Motor neuron (in vitro differentiated cells): ENCODE results near the gene FAM13A. TPM values are rescaled to one million over a fixed set of nuclear protein-coding genes. Genes with fewer than 3 reads are reported as not detected.

Source experiments
- ATAC-seq, 8 experiments: fragments of 200-7000 bp; cut with Tn5 transposase; replicated peaks in 6 of 8; 2 replicates each; pipeline ENCODE4 v1.8.0; 2021; ENCODE audit warnings: mild to moderate bottlenecking in 8 of 8, moderate library complexity in 8 of 8
- H3K27ac ChIP-seq, 2 donors: fragments of 250-450 bp; sonication (Bioruptor Pico); 2 replicates each; pipeline ENCODE4 v1.9.0; 2021; ENCODE audit warnings: antibody characterized with exemption in 2 of 2, mild to moderate bottlenecking in 2 of 2, moderate library complexity in 1 of 2
- H3K4me1 ChIP-seq, 2 donors: fragments of 250-450 bp; sonication (Bioruptor Pico); replicated peaks in 1 of 2; 2 replicates each; pipeline ENCODE4 v1.6.1; 2021; ENCODE audit warnings: antibody characterized with exemption in 2 of 2, mild to moderate bottlenecking in 2 of 2, moderate library complexity in 1 of 2
- H3K4me3 ChIP-seq, 5 donors: fragments of 250-450 bp; sonication (Bioruptor Pico); 2 replicates each; pipeline ENCODE4 v1.9.0; 2021; ENCODE audit warnings: antibody characterized with exemption in 5 of 5, mild to moderate bottlenecking in 5 of 5, moderate library complexity in 4 of 5
- WGBS, 10 experiments: fragments of 450-650 bp; shearing (Covaris generic); methylation state at CpG; one replicate each; pipeline ENCODE4 v1.0.0; 2022; 5-methylcytosine and 5-hydroxymethylcytosine counted together
- in situ Hi-C, 9 experiments: fragments of 400-800 bp; cut with MboI; loops; one replicate each; pipeline ENCODE4 v1.15.0; 2021; ENCODE audit warnings: low sequenced_read_pairs in 9 of 9, low pct_unique_long_range_greater_than_20kb in 2 of 9; ENCODE audit not compliant: unreplicated experiment in 9 of 9
- total RNA-seq, 8 experiments: library from RNA; unstranded; fragments of 300-600 nt; gene quantifications; 2 replicates each; pipeline versions ENCODE4 v1.2.3 to v1.2.4, GENCODE V29; 2022

FAM13A gene
- total RNA-seq: 10 to 100 TPM in 7 of 8 experiments, 1 to 10 TPM in 1; 8.0 to 52.2 (median 16.1) TPM

DNA sequence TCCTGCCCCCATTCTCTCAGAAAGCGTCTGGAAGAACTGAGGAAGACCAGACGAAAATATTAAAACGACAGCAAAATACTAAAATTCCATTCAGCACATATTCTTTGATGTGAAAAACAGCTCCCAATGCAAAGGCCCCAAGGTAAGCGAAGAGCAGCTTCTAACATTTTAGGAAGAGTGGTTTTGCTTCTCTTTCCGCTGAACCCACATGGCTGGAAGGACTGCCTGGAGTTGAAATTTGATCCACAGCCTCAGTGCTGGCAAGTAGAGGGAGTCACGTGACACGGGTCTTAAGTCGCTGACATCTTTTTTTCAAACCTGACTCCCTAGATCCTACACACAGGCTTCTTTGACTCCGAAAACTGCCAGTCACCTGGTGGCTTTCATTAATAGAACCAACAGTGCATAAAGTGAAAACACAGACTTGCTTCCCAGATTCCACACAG lies at the start of gene FAM13A:
TSS of gene FAM13A (minus strand) at position 233 of the 446 bp plus-strand sequence. CDS start at position 12, 221 bp downstream.
- 0 to 4% (median 0%) methylated on average over 1 to 8 of the region's 9 CpGs for WGBS, 10 experiments
- Histone ChIP-seq H3K4me1 (peaks cover 9 to 21% of the 10 kb centered on the region in 2 donors), H3K27ac (peak within 1 kb of the TSS in 1 of 2 donors; percentile 63), H3K4me3 (peak within 1 kb of the TSS; percentile 33 to 54 (median 40))
- in situ Hi-C loops: no loop called here
- peak; percentile 91 to 99 (median 98) for ATAC-seq

DNA sequence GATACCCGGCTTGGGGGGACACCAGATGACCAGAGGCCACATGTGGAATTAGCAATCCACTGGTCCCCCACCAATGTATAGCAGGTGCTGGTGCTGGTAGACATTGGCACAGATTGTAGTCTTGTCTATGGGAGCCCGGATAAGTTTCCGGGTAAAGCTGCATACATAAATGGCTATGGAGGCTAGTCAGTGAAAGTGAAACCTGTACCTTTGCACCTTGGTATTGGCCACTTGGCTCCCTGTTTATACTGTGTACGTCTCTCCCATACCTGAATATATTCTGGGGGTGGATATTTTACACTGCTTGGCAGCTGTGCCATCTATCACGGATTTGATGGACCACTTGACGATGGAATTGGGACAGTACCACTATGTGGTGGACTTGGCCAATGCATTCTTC lies 48.7 kb upstream of the FAM13A start:
- Histone ChIP-seq H3K27ac (no peak overlapping the region), H3K4me3 (no peak overlapping the region), H3K4me1 (no peaks in the 10 kb centered on the region)
- ATAC-seq: no peak
- WGBS, 10 experiments: 0 to 90% (median 80%) methylated on average over 1 to 5 of the region's 6 CpGs; no CpG with 5 or more reads in 1 of the 10 experiments
- in situ Hi-C loops: no loop called here

DNA sequence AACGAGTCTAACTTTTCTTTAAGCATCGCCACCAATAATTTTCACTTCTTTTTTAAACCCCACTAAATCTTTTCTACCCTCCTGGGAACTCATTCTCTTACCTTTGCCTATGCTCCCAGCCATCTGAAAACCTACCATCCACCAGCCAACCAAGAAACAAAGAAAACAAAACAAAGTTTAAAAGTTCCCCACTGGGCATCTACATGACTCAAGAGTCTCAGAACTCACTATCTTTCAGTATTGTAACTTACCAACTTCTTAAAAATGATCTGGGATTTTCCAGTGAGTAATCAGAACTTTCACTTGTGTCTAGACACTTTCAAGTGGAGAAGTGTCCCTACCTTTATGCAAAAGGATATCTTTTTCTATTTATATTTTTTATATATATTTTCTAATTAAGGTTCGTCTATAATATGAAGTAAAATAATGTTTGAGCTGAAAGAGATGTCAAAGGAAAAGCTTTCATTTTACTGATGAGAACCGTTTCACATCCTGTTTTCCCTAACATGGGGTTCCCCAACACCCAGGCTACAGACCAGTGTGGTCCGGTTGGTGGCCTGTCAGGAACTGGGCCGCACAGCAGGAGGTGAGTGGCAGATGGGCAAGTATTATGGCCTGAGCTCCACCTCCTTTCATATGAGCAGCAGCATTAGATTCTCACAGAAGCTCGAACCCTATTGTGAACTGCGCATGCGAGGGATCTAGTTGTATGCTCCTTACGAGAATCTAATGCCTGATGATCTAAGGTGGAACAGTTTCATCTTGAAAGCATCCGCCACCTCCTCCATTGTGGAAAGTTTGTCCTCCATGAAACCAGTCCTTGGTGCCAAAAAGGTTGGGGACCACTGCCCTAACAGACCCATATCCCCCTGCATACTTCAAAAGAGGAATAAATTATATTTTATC lies 44.5 kb upstream of the FAM13A start:
- in situ Hi-C loops: no loop called here
- 65 to 100% (median 85%) methylated on average over 1 to 10 of the region's 11 CpGs for WGBS, 10 experiments

DNA sequence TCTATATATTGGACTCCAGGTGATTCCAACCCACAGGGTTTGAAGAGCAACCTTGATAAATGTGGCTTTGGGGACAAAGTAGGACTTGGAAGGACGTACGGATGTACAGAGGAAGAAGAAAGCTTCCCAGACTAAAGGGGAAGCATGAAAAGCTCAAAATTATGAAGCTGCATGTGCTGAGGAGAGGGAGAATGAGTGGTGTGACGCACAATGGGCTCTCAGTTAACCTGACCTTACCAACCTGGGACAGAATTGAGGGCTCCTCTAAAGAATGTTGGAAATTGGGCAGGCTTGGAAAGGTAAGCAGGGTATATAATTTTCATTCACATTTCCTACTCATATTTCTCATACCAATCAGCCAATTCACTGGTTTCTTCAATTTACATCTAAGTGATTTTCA lies 43.9 kb upstream of the FAM13A start:
- Histone ChIP-seq H3K4me3 (no peak overlapping the region), H3K27ac (no peak overlapping the region), H3K4me1 (no peaks in the 10 kb centered on the region)
- no peak for ATAC-seq
- in situ Hi-C loops: no loop called here
- WGBS, 10 experiments: 0 to 96% (median 83%) methylated on average over 1 to 3 of the region's 3 CpGs; no CpG with 5 or more reads in 1 of the 10 experiments

More for the DNA sequence above, 44.5 kb upstream of the FAM13A start:
- Histone ChIP-seq H3K4me1 (no peaks in the 10 kb centered on the region), H3K27ac (no peak overlapping the region), H3K4me3 (no peak overlapping the region)
- ATAC-seq: no peak

DNA sequence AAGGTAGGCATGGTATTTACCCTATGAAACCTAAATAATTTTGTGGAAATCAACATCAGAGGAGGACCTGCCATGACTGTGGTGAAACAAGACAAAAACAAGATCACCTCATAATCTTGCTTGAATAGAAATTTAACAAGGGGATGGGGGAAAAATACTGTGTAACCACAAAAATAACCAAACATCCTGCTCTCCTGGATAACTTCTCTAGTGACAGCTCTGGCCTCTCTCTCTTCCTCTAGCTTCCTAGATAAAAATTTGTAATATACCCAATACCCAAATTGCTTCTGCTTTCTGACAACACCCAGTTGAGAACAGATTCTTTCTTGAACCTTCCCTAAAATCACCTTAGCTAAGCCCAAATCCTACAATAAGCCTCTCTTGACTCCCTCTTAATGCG lies 42.5 kb upstream of the FAM13A start:
- Histone ChIP-seq H3K4me1 (no peaks in the 10 kb centered on the region), H3K4me3 (no peak overlapping the region), H3K27ac (no peak overlapping the region)
- 56 to 100% (median 100%) methylated on average over 1 of the region's 1 CpG; no CpG with 5 or more reads in 2 of the 10 experiments for WGBS, 10 experiments
- in situ Hi-C loops: no loop called here
- ATAC-seq: no peak

DNA sequence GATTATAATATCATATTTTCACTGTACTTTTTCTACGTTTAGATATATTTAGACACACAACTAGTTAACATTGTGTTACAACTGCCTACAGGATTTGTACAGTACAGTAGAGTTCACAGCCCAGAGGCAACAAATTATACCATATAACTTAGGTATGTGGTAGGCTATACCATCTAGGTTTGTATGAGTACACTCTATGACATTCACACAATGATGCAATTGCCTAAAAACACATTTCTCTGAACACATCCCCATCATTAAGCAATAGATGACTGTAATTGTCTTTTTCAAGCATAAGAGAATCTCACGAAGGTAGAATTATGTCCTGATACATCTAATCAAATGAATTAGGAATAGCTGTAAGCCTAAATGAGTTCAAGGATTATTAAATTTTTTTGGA lies 42.0 kb upstream of the FAM13A start:
- 14 to 100% (median 76%) methylated on average over 1 to 2 of the region's 2 CpGs; no CpG with 5 or more reads in 1 of the 10 experiments for WGBS, 10 experiments
- in situ Hi-C loops: no loop called here
- Histone ChIP-seq H3K4me3 (no peak overlapping the region), H3K27ac (no peak overlapping the region), H3K4me1 (no peaks in the 10 kb centered on the region)
- no peak for ATAC-seq

DNA sequence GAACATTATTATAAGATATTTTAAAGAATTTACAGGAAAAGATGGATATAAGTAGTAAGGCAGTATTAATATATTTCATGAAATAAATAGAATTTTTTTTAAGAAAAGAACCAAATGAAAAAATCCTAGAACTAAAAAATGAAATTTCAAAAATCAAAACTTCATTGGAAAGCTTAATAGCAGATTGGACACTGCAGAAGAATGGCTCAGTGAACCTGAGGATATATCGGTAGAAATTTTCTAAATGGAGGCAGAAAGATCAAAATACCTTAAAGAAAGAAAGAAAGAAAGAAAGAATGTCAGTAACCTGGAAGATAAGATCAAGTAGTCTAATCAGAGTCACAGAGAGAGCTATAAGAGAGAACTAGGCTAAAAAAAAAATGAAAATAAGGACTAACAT lies 21.3 kb upstream of the FAM13A start:
- no peak for ATAC-seq
- in situ Hi-C loops: no loop called here
- no peaks in the 10 kb centered on the region for H3K4me1 ChIP-seq
- no peak overlapping the region for H3K27ac ChIP-seq
- H3K4me3 ChIP-seq: no peak overlapping the region
- 0 to 100% (median 87%) methylated on average over 1 of the region's 1 CpG for WGBS, 10 experiments

DNA sequence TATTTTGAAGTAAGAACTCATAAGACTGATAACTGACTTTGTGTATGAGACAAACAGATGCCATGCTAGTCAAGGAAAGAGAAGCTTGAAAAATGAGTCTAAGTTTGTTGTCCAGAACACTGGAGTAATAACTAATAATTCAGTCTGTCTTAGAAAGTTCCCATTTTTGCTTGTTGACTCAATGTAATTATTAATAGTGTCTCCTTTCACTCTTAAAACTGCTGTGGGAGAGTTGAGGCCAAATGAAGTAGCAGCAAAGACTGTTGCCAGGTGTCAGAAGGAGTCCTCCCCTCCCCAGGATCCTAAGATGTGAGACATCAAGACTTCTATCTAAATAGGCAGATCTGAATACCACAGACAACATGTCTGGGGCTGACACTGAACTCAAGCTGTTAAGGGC lies 20.8 kb upstream of the FAM13A start:
- in situ Hi-C loops: no loop called here
- H3K4me1 ChIP-seq: no peaks in the 10 kb centered on the region
- no peak for ATAC-seq
- no peak overlapping the region for H3K4me3 ChIP-seq
- no peak overlapping the region for H3K27ac ChIP-seq

DNA sequence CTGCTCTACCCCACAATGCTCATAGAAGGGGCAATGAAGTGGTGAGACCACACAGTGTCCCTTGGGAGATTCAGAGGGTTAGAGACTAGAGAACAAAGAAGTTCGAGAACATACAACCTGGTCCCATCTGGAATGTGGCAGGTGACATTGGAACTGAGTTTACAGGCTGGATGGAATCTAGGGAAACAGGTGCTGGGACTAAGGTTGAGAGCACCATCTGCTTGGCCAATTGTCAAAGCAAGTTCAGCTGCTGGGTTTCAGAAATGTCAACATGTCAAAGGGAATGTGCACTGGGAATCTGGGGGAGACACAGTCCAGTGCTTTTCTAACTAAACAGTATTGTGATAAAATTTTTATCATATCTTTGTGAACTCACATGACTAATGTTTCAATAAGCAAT lies 15.9 kb upstream of the FAM13A start:
- Histone ChIP-seq H3K4me1 (no peaks in the 10 kb centered on the region), H3K4me3 (no peak overlapping the region), H3K27ac (no peak overlapping the region)
- WGBS, 10 experiments: 11 to 86% (median 67%) methylated on average over 1 of the region's 1 CpG; no CpG with 5 or more reads in 3 of the 10 experiments
- ATAC-seq: no peak
- in situ Hi-C loops: no loop called here

DNA sequence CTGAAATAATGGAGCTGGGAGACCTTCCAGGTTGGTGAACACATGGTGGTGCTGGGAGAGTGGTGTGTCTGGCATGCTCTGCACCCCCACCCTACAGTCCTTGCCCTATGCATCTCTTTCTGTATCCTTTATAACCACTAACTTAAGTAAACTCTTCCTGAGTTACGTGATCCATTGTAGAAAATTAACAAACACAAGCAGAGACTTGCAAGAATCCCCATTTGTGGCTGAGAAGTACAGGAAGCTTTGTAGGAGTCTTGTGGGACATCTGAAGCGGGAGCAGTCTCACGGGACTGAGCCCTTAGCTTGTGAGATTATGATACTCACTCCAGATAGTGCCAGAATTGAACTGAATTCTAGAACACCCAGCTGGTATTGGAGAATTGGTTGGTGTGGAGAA lies 14.3 kb upstream of the FAM13A start:
- 58 to 100% (median 83%) methylated on average over 1 to 3 of the region's 3 CpGs; no CpG with 5 or more reads in 1 of the 10 experiments for WGBS, 10 experiments

DNA sequence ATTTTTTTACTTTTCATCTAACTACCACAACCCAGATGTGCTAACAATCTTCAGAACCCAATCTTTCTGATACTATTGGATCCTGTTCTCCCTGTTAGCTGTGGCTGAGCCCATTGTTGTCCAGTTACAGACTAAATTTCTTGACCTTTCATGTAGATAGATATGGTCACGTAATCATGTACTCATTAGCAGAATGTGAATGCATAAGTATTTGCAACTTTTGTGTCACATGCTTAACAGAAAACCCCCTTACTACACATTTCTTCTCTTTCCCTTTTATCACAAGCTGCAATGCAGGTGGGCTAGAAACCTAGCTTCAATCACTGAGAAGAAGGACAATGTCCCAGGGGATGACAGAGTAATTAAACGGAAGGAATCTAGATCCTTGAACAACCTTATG lies 13.1 kb upstream of the FAM13A start:
- in situ Hi-C loops: no loop called here
- ATAC-seq: no peak
- no peak overlapping the region for H3K27ac ChIP-seq
- no peak overlapping the region for H3K4me3 ChIP-seq
- 20 to 100% (median 89%) methylated on average over 1 to 2 of the region's 2 CpGs; no CpG with 5 or more reads in 1 of the 10 experiments for WGBS, 10 experiments
- no peaks in the 10 kb centered on the region for H3K4me1 ChIP-seq

More for the DNA sequence above, 14.3 kb upstream of the FAM13A start:
- in situ Hi-C loops: no loop called here
- Histone ChIP-seq H3K27ac (no peak overlapping the region), H3K4me1 (no peaks in the 10 kb centered on the region), H3K4me3 (no peak overlapping the region)
- no peak for ATAC-seq

DNA sequence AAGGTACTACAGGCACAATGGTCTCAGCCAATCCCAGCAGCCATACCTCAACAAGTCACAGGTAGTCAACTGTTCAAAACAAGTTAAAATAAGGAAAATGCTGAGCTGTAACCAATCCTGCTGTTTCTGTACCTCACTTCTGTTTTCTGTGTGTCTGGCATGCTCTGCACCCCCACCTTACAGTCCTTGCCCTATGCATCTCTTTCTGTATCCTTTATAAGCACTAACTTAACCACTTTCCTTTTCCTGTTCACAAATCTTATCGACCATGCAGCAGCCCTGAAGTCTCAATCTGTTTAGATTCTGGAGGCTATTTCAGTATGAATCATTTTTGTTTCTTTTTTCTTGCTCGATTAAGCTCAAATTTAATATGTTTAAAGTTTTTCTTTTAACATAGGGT lies 12.5 kb upstream of the FAM13A start:
- no peak for ATAC-seq
- 22 to 89% (median 58%) methylated on average over 2 of the region's 2 CpGs; no CpG with 5 or more reads in 1 of the 10 experiments for WGBS, 10 experiments
- no peaks in the 10 kb centered on the region for H3K4me1 ChIP-seq
- H3K27ac ChIP-seq: no peak overlapping the region
- H3K4me3 ChIP-seq: no peak overlapping the region
- in situ Hi-C loops: no loop called here

DNA sequence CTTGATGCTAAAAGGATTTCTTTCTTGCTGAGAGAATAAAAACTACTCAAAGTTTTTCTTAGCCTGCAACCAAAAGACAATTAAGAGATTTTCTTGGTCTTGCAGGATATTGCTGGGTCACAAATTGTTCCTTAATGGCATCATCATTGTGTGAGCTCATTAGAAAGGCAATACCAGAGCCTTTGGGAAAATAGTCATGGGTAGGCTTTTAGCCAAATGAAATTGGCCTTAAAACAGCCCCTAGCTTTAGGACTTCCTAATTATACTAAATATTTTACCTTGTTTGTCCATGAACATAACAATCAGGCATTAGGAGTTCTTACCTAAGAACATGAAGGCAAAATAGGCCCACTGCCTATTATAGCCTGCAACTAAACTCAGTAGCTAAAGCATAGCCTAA lies 10.4 kb upstream of the FAM13A start:
- no peaks in the 10 kb centered on the region for H3K4me1 ChIP-seq
- no peak overlapping the region for H3K27ac ChIP-seq
- in situ Hi-C loops: no loop called here
- no peak overlapping the region for H3K4me3 ChIP-seq
- ATAC-seq: peak in 1 of 8 experiments; percentile 39

DNA sequence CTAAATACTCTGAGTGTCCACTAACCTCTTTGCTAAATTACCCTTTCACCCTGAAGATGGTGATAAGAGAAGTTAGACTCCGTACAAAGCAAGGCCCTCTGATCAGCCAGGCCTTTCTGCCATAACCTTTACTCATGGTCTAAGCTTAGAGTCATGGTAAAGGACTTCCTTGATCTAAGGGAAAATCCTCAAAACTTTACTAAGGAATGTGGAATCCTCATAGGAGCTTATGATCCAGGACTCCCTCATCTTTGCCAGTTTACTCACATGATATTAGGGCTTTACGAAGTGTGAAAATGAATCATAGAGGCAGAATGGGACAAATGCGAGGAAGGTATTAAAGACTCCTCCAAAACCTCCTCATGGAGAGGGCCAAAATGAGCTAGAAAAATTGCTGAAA lies 7.9 kb upstream of the FAM13A start:
- in situ Hi-C loops: no loop called here
- Histone ChIP-seq H3K27ac (no peak overlapping the region), H3K4me1 (no peaks in the 10 kb centered on the region), H3K4me3 (no peak overlapping the region)
- 40 to 100% (median 90%) methylated on average over 1 to 3 of the region's 3 CpGs for WGBS, 10 experiments
- no peak for ATAC-seq
